GM19351 (cell line): ENCODE results near the gene CENPQ.

Source experiments
- ATAC-seq: cut with Tn5 transposase; IDR thresholded peaks from one replicate; pipeline ENCODE4 v1.9.1; 2021; ENCODE audit warnings: mild to moderate bottlenecking, moderate library complexity; ENCODE audit not compliant: unreplicated experiment

CENPQ gene

GRCh38 chr6:49504666-49505065 lies 41.5 kb downstream of the CENPQ start:
- ATAC-seq = no peak

- no peak for ATAC-seq
Measured at GRCh38 chr6:49506569-49507111, 43.5 kb downstream of the CENPQ start.

- ATAC-seq = no peak
Measured at GRCh38 chr6:49509342-49509741, 46.2 kb downstream of the CENPQ start.

GRCh38 chr6:49513153-49513989 lies 50.2 kb downstream of the CENPQ start:
- no peak for ATAC-seq

- ATAC-seq = no peak
Measured at GRCh38 chr6:49514571-49515484, 51.7 kb downstream of the CENPQ start.

GRCh38 chr6:49515485-49516146 lies 52.4 kb downstream of the CENPQ start:
- no peak for ATAC-seq

GRCh38 chr6:49516147-49516505 lies 53.0 kb downstream of the CENPQ start:
- ATAC-seq = no peak

GRCh38 chr6:49517919-49518318 lies 54.7 kb downstream of the CENPQ start:
- no peak for ATAC-seq

- ATAC-seq = peak; percentile 99
Measured at GRCh38 chr6:49519660-49520059, 56.5 kb downstream of the CENPQ start.

GRCh38 chr6:49522710-49523593 lies 59.8 kb downstream of the CENPQ start:
- no peak for ATAC-seq

- ATAC-seq = no peak
Measured at GRCh38 chr6:49523901-49524300, 60.7 kb downstream of the CENPQ start.

- ATAC-seq = no peak
Measured at GRCh38 chr6:49524541-49524940, 61.4 kb downstream of the CENPQ start.

- no peak for ATAC-seq
Measured at GRCh38 chr6:49526598-49526997, 63.4 kb downstream of the CENPQ start.

- no peak for ATAC-seq
Measured at GRCh38 chr6:49527320-49527719, 64.2 kb downstream of the CENPQ start.

- ATAC-seq = no peak
Measured at GRCh38 chr6:49528571-49528970, 65.4 kb downstream of the CENPQ start.

GRCh38 chr6:49530141-49530776 lies 67.1 kb downstream of the CENPQ start:
- ATAC-seq = no peak

- ATAC-seq = peak; percentile 97
Measured at GRCh38 chr6:49531774-49532569, 68.8 kb downstream of the CENPQ start.

- ATAC-seq = no peak
Measured at GRCh38 chr6:49535795-49536194, 72.6 kb downstream of the CENPQ start.

GRCh38 chr6:49539102-49539501 lies 75.9 kb downstream of the CENPQ start:
- ATAC-seq = no peak
